Breast epithelium (tissue), 4 donors: ENCODE results near the gene MAP4K4. TPM values are rescaled to one million over a fixed set of nuclear protein-coding genes. Genes with fewer than 3 reads are reported as not detected.
A peak's percentile ranks its signal among the peaks of the same experiment; 100 is the strongest.

Source experiments
- DNase-seq, 2 donors: peaks; one replicate each; pipeline ENCODE4 v3.0.0-alpha.2; 2019; ENCODE audit warnings: low spot score in 2 of 2
- H3K27ac ChIP-seq, 2 donors: fragments of 200-600 bp; sonication (generic) in 1 of 2; one replicate each; pipeline ENCODE4 v1.5.1; 2016 to 2019; ENCODE audit warnings: mild to moderate bottlenecking in 1 of 2
- H3K27me3 ChIP-seq, 2 donors: fragments of 200-600 bp; sonication (generic) in 1 of 2; one replicate each; pipeline versions ENCODE4 v1.5.1 to v1.6.0; 2017 to 2019; ENCODE audit warnings: control low read depth in 1 of 2, mild to moderate bottlenecking in 1 of 2
- H3K36me3 ChIP-seq: fragments of 200-600 bp; one replicate; pipeline ENCODE4 v1.5.1; 2019
- H3K4me1 ChIP-seq, 2 donors: fragments of 200-600 bp; sonication (generic); one replicate each; pipeline ENCODE4 v1.5.1; 2016 to 2019; ENCODE audit warnings: control low read depth in 1 of 2
- H3K4me3 ChIP-seq, 3 donors: fragments of 200-600 bp; sonication (generic); 1 replicate in 2 of 3; 2 replicates in 1 of 3; pipeline ENCODE4 v1.5.1; 2016 to 2019; ENCODE audit warnings: mild to moderate bottlenecking in 3 of 3, moderate library complexity in 2 of 3
- H3K9me3 ChIP-seq, 2 donors: fragments of 200-600 bp; sonication (generic) in 1 of 2; one replicate each; pipeline ENCODE4 v1.5.1; 2016 to 2019; ENCODE audit warnings: control low read depth in 1 of 2
- CTCF ChIP-seq, 3 donors: fragments of 450-650 bp; IDR thresholded peaks; one replicate each; pipeline ENCODE4 v1.5.1; 2016 to 2017; ENCODE audit warnings: antibody characterized with exemption in 3 of 3, mild to moderate bottlenecking in 3 of 3, moderate library complexity in 3 of 3
- POLR2A ChIP-seq: fragments of 450-650 bp; IDR thresholded peaks from one replicate; pipeline ENCODE4 v1.6.1; 2016; ENCODE audit warnings: antibody characterized with exemption, mild to moderate bottlenecking, moderate library complexity
- POLR2AphosphoS5 ChIP-seq, 3 donors: sonication (generic); formaldehyde crosslinking; IDR thresholded peaks; one replicate each; pipeline ENCODE4 v1.6.1; 2017; ENCODE audit warnings: antibody characterized with exemption in 3 of 3
- intact Hi-C: fragments of 100-400 bp; cut with DNase I; formaldehyde crosslinking; loops from one replicate; pipeline ENCODE4 v1.15.1; 2023; ENCODE audit warnings: low total_unique reads
- total RNA-seq, 3 donors: library from RNA; depleted of rRNA; stranded (reverse); fragments of >200 nt; gene quantifications; one replicate each; pipeline ENCODE4 v1.1.0, GENCODE V29; 2016

MAP4K4 gene
- total RNA-seq, 3 donors from 2014 or later = 62.1 to 89.1 (median 74.7) TPM

DNA sequence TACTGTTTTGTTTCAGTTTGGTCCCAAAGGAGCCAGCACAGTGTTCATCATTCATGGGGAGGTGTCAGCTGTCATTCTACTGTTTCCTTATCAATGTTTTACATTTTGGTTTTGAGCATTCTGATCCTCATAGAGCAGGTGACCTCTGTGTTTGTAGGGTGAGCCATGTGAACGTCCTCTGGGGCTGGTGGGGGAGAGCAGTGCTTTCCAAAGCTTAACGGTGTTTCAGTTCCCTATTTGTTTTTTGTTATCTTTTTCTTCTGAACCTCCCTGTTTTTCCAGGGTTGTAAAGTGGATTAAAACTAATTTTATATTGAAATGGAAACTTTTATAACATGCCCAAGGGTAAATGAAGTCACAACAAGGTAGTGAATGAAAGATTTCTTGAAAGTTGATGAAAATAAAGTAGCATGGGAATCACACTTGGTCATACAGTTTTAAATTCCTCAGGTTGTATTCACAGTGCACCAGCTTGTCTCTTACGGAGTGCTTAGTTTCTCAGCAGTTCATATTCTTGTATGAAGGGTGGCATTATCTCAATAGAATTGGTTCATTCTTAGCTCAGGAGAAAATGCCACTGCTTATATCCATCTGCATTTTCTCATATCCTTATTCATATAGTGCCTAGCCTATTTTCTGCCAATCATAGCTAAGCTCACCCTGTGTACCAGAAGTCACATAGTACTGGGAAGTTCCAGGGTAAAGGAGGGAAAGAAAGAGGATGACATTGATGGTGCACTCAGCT is 54.5 kb downstream of the MAP4K4 start:
- H3K4me1 ChIP-seq = peaks cover 0 to 2% of the 10 kb centered on the region in 2 donors
- H3K4me3 ChIP-seq = peak overlapping the region in 1 of 3 donors; percentile 37
- DNase-seq = no peak
- TF ChIP-seq POLR2AphosphoS5 (IDR thresholded peaks at IDR 0.05) (no peak), CTCF (IDR thresholded peaks at IDR 0.05) (no peak), POLR2A (no peak)
- intact Hi-C loops = no loop called here
- H3K9me3 ChIP-seq = no peaks in the 10 kb centered on the region
- no peaks in the 10 kb centered on the region for H3K27me3 ChIP-seq
- H3K27ac ChIP-seq = peak overlapping the region; percentile 18 to 58
- no peaks in the 10 kb centered on the region for H3K36me3 ChIP-seq

DNA sequence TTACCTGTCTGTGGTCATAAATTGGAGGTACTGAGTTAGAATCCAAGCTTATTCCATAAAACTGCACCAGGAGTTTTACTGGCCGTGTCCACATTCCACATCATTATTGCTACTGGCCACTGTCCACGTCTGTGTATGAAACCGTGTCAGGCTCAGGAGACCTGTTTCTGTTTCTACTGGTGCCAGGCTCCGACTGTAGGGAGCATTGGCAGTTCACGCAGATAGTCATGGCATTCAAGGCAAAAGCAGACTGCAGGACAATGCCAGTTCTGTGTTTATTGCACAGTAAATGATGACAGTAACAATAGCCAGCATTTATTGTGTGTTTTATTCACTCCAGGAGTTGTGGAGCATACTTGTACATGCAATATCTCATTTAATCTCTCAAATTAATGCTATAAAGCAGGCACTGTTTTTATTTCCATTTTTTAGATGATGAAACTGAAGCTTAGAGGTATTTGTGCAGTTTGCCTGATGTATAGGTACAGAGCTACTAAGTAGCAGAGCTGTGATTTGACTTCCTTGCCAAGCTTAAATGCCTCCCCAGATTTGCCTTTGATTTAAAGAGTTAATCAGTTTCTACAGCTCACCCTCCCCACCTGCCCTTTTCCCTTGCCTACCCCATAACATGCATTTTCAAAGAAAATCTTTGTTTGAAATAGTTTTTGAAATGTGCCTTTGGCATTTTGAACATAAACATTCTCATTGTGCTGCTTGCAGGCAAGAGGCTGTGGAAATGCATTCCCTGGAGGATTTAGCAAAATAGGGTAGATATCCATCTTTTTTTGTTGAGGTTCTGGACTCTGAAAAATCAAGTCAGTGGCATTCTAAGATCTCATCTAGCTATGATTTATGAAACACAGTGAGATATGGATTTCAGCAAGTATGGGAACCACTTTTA is 55.5 kb downstream of the MAP4K4 start:
- H3K27ac ChIP-seq = peak overlapping the region; percentile 18 to 58
- H3K4me3 ChIP-seq = peak overlapping the region in 1 of 3 donors; percentile 37
- DNase-seq = no peak
- peaks cover 0 to 2% of the 10 kb centered on the region in 2 donors for H3K4me1 ChIP-seq
- no peaks in the 10 kb centered on the region for H3K9me3 ChIP-seq
- H3K27me3 ChIP-seq = no peaks in the 10 kb centered on the region
- no peaks in the 10 kb centered on the region for H3K36me3 ChIP-seq
- intact Hi-C loops = no loop called here
- TF ChIP-seq POLR2A (no peak), CTCF (IDR thresholded peaks at IDR 0.05) (no peak), POLR2AphosphoS5 (IDR thresholded peaks at IDR 0.05) (no peak)

DNA sequence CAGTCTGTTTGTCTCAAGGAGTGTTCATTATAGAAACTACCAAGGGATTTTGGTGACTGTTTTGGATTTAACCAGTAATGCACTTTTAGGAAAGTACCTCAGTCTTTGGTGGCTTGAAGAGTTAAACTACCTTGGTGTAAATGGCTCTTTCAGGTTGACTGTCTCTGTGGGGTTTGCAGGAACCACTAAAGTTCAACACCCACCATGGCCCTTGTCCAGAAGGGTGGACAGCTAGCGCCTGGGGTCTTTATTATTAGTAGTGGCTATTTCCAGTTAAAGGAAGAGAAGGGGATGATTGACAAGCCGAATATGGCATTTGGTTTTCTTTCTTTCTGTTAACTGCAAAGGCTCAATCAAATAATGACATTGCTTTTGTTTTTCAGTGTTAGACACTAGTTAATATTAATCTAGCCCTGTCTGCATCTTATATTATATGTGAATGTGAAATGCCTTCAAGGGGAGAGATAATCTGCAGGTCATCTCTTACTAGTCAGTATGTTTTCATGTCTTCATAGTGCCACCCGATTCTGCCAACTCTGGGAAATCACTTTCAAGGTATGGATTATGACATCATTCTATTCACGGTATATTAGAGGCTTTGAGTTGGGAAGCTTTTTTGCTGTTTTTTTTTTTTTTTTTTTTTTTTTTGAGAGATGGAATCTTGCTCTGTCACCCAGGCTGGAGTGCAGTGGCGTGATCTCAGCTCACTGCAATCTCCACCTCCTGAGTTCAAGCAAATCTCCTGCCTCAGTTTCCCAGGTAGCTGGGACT is 56.4 kb downstream of the MAP4K4 start:
- TF ChIP-seq CTCF (IDR thresholded peaks at IDR 0.05) (no peak), POLR2A (no peak), POLR2AphosphoS5 (IDR thresholded peaks at IDR 0.05) (no peak)
- no peak overlapping the region for H3K4me3 ChIP-seq
- peaks cover 0 to 2% of the 10 kb centered on the region in 2 donors for H3K4me1 ChIP-seq
- DNase-seq = no peak
- H3K27me3 ChIP-seq = no peaks in the 10 kb centered on the region
- intact Hi-C loops = no loop called here
- H3K36me3 ChIP-seq = no peaks in the 10 kb centered on the region
- peak overlapping the region; percentile 1 to 73 for H3K27ac ChIP-seq
- H3K9me3 ChIP-seq = no peaks in the 10 kb centered on the region

DNA sequence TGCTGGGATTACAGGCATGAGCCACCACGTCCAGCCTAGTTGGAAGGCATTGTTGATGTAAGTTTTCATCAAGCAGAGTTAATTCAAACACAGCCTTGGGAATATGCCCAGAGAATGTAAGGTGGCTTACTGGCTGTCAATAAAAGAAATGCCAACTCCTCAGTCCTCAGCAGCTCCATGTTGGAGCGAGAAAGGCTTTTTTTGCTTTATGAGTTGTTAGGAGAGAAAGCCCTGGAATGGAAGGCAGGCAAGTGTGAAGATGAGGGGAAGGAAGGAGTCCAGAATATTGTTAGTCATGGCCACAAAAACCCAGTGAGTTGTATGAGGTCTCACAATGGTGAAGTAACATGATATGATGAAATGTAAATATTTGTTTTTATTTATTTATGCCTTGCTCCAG is 57.1 kb downstream of the MAP4K4 start:
- Histone ChIP-seq H3K4me3 (no peak overlapping the region), H3K9me3 (no peaks in the 10 kb centered on the region), H3K36me3 (no peaks in the 10 kb centered on the region), H3K27me3 (no peaks in the 10 kb centered on the region), H3K4me1 (peaks cover 0 to 2% of the 10 kb centered on the region in 2 donors), H3K27ac (peak overlapping the region; percentile 54 to 73)
- intact Hi-C loops = no loop called here
- DNase-seq = no peak
- TF ChIP-seq POLR2AphosphoS5 (IDR thresholded peaks at IDR 0.05) (no peak), CTCF (IDR thresholded peaks at IDR 0.05) (no peak), POLR2A (no peak)
